BLaER1 (cell line): ENCODE data around the gene PHACTR3.
A peak's percentile ranks its signal among the peaks of the same experiment; 100 is the strongest.

Experiments used
- H3K27ac ChIP-seq: shearing (Covaris generic); formaldehyde crosslinking; 2 replicates; pipeline ENCODE4 v1.8.1; 2022
- H3K27me3 ChIP-seq: shearing (Covaris generic); formaldehyde crosslinking; 2 replicates; pipeline ENCODE4 v1.8.1; 2022
- H3K36me3 ChIP-seq: shearing (Covaris generic); formaldehyde crosslinking; 2 replicates; pipeline ENCODE4 v1.8.1; 2022
- H3K4me1 ChIP-seq: shearing (Covaris generic); formaldehyde crosslinking; 2 replicates; pipeline ENCODE4 v1.8.1; 2022
- H3K4me2 ChIP-seq: shearing (Covaris generic); formaldehyde crosslinking; 2 replicates; pipeline ENCODE4 v1.8.1; 2022
- H3K4me3 ChIP-seq: shearing (Covaris generic); formaldehyde crosslinking; 2 replicates; pipeline ENCODE4 v1.8.1; 2022
- H3K9ac ChIP-seq: shearing (Covaris generic); formaldehyde crosslinking; 2 replicates; pipeline ENCODE4 v1.8.1; 2022
- H3K9me3 ChIP-seq: shearing (Covaris generic); formaldehyde crosslinking; 2 replicates; pipeline ENCODE4 v1.8.1; 2022
- H4K20me1 ChIP-seq: shearing (Covaris generic); formaldehyde crosslinking; 2 replicates; pipeline ENCODE4 v1.8.1; 2022
- Cebpa-rat ChIP-seq: shearing (Covaris generic); IDR thresholded peaks from 2 replicates; pipeline ENCODE4 v1.8.1; 2022

PHACTR3 gene

DNA sequence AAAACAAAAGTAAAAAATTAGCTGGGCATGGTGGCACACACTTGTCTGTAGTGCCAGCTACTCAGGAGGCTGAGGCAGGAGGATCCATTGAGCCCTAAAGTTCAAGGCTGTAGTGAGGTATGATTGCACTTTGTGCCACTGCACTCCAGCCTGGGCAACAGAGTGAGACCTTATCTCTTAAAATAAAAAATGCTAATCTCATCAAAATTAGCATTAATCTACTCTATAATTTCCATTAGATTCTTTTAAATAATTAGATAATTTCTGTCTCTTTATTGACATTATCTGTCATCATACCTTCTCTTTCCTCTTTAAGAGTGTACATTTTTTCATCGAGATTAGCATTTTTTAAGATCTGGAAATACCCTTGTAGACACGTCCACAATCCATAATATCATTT lies 48.0 kb downstream of the PHACTR3 start:
- peaks cover 16% of the 10 kb centered on the region for H3K4me1 ChIP-seq
- H3K36me3 ChIP-seq = peaks cover 73% of the 10 kb centered on the region
- no peaks in the 10 kb centered on the region for H3K27me3 ChIP-seq
- H3K9ac ChIP-seq = no peak overlapping the region
- H3K4me3 ChIP-seq = no peak overlapping the region
- no peak overlapping the region for H3K27ac ChIP-seq
- H3K4me2 ChIP-seq = no peak overlapping the region
- H3K9me3 ChIP-seq = peaks cover 57% of the 10 kb centered on the region
- TF ChIP-seq Cebpa-rat = no peak
- peaks cover 100% of the 10 kb centered on the region for H4K20me1 ChIP-seq

GRCh38 chr20:59656417-59656816 lies 52.1 kb downstream of the PHACTR3 start:
- peaks cover 100% of the 10 kb centered on the region for H4K20me1 ChIP-seq
- no peak overlapping the region for H3K4me3 ChIP-seq
- H3K36me3 ChIP-seq = peaks cover 79% of the 10 kb centered on the region
- H3K27me3 ChIP-seq = no peaks in the 10 kb centered on the region
- no peak for TF ChIP-seq Cebpa-rat
- H3K27ac ChIP-seq = no peak overlapping the region
- peaks cover 31% of the 10 kb centered on the region for H3K4me1 ChIP-seq
- peaks cover 62% of the 10 kb centered on the region for H3K9me3 ChIP-seq
- no peak overlapping the region for H3K9ac ChIP-seq
- no peak overlapping the region for H3K4me2 ChIP-seq

- Histone ChIP-seq H3K4me2 (no peak overlapping the region), H4K20me1 (peaks cover 100% of the 10 kb centered on the region), H3K27ac (no peak overlapping the region), H3K36me3 (peaks cover 81% of the 10 kb centered on the region), H3K4me1 (peaks cover 42% of the 10 kb centered on the region), H3K9me3 (peaks cover 53% of the 10 kb centered on the region), H3K4me3 (no peak overlapping the region), H3K9ac (no peak overlapping the region), H3K27me3 (no peaks in the 10 kb centered on the region)
- TF ChIP-seq Cebpa-rat = no peak
Observed at GRCh38 chr20:59657459-59658046, 53.2 kb downstream of the PHACTR3 start.

DNA sequence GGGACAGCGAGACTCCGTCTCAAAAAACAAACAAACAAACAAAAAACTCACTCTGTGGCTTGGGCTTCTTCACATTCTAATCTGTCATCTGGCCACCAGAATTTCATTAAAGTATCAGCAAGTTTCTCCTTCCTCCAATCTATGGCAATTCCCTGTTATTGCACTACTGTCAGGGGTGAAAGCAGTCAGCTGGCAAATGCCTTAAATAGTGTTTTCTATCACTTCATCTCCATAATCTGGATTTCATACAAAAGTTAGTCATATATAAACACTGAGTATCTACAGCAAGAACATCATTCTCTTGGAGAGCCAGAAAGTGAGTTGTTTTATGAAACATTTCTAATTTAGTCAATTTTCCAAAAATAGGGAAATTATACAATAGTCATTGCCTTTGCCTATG lies 56.1 kb downstream of the PHACTR3 start:
- Histone ChIP-seq H3K4me3 (no peak overlapping the region), H3K27me3 (no peaks in the 10 kb centered on the region), H4K20me1 (peaks cover 100% of the 10 kb centered on the region), H3K9ac (no peak overlapping the region), H3K27ac (no peak overlapping the region), H3K36me3 (peaks cover 90% of the 10 kb centered on the region), H3K4me1 (peaks cover 68% of the 10 kb centered on the region), H3K9me3 (peaks cover 29% of the 10 kb centered on the region), H3K4me2 (no peak overlapping the region)
- no peak for TF ChIP-seq Cebpa-rat

GRCh38 chr20:59661153-59661552 lies 56.8 kb downstream of the PHACTR3 start:
- Histone ChIP-seq H3K36me3 (peaks cover 90% of the 10 kb centered on the region), H4K20me1 (peaks cover 100% of the 10 kb centered on the region), H3K9me3 (peaks cover 23% of the 10 kb centered on the region), H3K27ac (no peak overlapping the region), H3K4me1 (peaks cover 75% of the 10 kb centered on the region), H3K4me3 (no peak overlapping the region), H3K9ac (no peak overlapping the region), H3K4me2 (peak overlapping the region; percentile 14; the same call in 1 of the 2 replicates), H3K27me3 (no peaks in the 10 kb centered on the region)
- no peak for TF ChIP-seq Cebpa-rat

DNA sequence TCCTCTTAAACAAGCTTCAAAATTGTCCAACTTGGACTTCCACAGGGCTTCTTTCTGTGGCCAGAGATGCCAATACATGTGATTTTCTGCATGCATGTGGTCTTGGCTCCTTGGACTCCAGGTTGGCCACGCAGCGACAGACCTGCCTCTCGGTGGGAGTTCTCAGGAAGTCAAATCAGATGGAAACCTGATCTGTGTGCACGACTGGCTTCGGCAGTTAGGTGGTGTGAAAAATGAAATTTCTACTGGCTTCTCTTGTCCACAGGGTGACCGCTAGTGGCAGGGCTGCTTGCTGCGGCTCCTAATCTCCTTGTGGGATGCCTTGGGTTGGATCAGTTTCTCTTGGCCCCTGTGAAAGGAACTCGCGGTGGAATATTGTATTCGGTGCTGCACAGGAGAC lies 57.3 kb downstream of the PHACTR3 start:
- Histone ChIP-seq H3K36me3 (peaks cover 92% of the 10 kb centered on the region), H3K9me3 (peaks cover 18% of the 10 kb centered on the region), H3K4me3 (no peak overlapping the region), H4K20me1 (peaks cover 100% of the 10 kb centered on the region), H3K4me2 (peak overlapping the region; percentile 14; the same call in 1 of the 2 replicates), H3K27ac (no peak overlapping the region), H3K4me1 (peaks cover 80% of the 10 kb centered on the region), H3K9ac (no peak overlapping the region), H3K27me3 (no peaks in the 10 kb centered on the region)
- no peak for TF ChIP-seq Cebpa-rat

- H3K4me3 ChIP-seq = no peak overlapping the region
- H3K36me3 ChIP-seq = peaks cover 94% of the 10 kb centered on the region
- H4K20me1 ChIP-seq = peaks cover 100% of the 10 kb centered on the region
- H3K9ac ChIP-seq = no peak overlapping the region
- peak overlapping the region; percentile 0; the same call in 1 of the 2 replicates for H3K4me2 ChIP-seq
- H3K4me1 ChIP-seq = peaks cover 85% of the 10 kb centered on the region
- no peaks in the 10 kb centered on the region for H3K27me3 ChIP-seq
- peaks cover 12% of the 10 kb centered on the region for H3K9me3 ChIP-seq
- H3K27ac ChIP-seq = no peak overlapping the region
- no peak for TF ChIP-seq Cebpa-rat
Observed at GRCh38 chr20:59662161-59662560, 57.8 kb downstream of the PHACTR3 start.

DNA sequence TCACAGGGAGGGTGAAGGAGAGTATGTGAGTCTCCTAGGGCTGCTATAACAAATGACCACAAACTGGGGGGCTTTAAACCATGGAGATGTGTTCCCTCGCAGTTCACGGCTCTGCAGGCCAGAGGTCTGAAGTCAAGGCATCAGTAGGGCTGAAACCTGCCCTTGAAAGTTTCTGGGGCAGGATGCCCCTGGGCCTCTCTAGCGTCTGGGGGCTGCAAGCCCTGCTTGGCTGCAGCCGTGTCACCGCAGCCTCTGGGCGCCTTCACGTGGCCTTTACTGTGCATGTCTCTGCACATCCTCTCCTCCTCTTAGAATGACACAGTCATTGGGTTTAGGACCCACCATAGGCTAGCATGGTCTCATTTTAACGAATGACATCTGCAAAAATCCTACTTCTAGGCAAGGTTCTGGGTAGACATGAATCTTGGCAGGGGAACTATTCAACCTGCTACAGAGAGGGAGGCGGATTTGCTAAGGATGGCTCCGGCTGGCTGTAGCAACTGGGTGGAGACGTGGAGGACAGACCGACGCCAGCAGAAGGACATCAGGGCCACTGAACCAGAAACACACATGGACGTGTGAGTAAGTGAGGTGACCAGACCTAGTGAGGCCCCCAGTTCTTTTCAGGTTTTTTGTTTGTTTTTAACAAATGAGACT lies 58.6 kb downstream of the PHACTR3 start:
- Histone ChIP-seq H4K20me1 (peaks cover 100% of the 10 kb centered on the region), H3K9ac (no peak overlapping the region), H3K36me3 (peaks cover 95% of the 10 kb centered on the region), H3K4me2 (peak overlapping the region; percentile 0; the same call in 1 of the 2 replicates), H3K27ac (no peak overlapping the region), H3K4me1 (peaks cover 93% of the 10 kb centered on the region), H3K27me3 (no peaks in the 10 kb centered on the region), H3K9me3 (peaks cover 4% of the 10 kb centered on the region; the same call in 1 of the 2 replicates), H3K4me3 (no peak overlapping the region)
- no peak for TF ChIP-seq Cebpa-rat

GRCh38 chr20:59663513-59664060 lies 59.2 kb downstream of the PHACTR3 start:
- no peaks in the 10 kb centered on the region for H3K9me3 ChIP-seq
- H3K4me1 ChIP-seq = peaks cover 95% of the 10 kb centered on the region
- no peak overlapping the region for H3K4me3 ChIP-seq
- TF ChIP-seq Cebpa-rat = no peak
- no peak overlapping the region; the same call in 1 of the 2 replicates for H3K4me2 ChIP-seq
- no peak overlapping the region for H3K27ac ChIP-seq
- peaks cover 100% of the 10 kb centered on the region for H4K20me1 ChIP-seq
- H3K36me3 ChIP-seq = peaks cover 95% of the 10 kb centered on the region
- H3K9ac ChIP-seq = no peak overlapping the region
- H3K27me3 ChIP-seq = no peaks in the 10 kb centered on the region

GRCh38 chr20:59664421-59664941 lies 60.1 kb downstream of the PHACTR3 start:
- Histone ChIP-seq H3K27ac (no peak overlapping the region), H3K4me2 (no peak overlapping the region), H3K9ac (no peak overlapping the region), H3K27me3 (no peaks in the 10 kb centered on the region), H3K4me1 (peaks cover 97% of the 10 kb centered on the region), H3K4me3 (no peak overlapping the region), H3K36me3 (peaks cover 98% of the 10 kb centered on the region), H4K20me1 (peaks cover 100% of the 10 kb centered on the region), H3K9me3 (no peaks in the 10 kb centered on the region)
- no peak for TF ChIP-seq Cebpa-rat
